SU-DHL-6 (cell line): ENCODE measurements around the gene ANKIB1.

Source experiments
- H2AFZ ChIP-seq: fragments of 200-600 bp; sonication (generic); 2 replicates; pipeline ENCODE4 v1.6.1; 2014; ENCODE audit warnings: low read depth, mild to moderate bottlenecking, moderate library complexity, mixed read lengths, antibody characterized with exemption, low read length; ENCODE audit not compliant: severe bottlenecking
- H3F3A ChIP-seq: fragments of 200-600 bp; shearing (Covaris generic); 2 replicates; pipeline ENCODE4 v1.6.0; 2016; ENCODE audit warnings: antibody characterized with exemption, mild to moderate bottlenecking; ENCODE audit not compliant: insufficient read depth
- H3K27ac ChIP-seq: fragments of 200-600 bp; sonication (generic); 2 replicates; pipeline ENCODE4 v1.5.1; 2016; ENCODE audit warnings: low read depth, mild to moderate bottlenecking, low read length, moderate library complexity, mixed read lengths
- H3K27me3 ChIP-seq: fragments of 200-600 bp; sonication (generic), shearing (Covaris generic); 2 replicates; pipeline ENCODE4 v1.6.0; 2014; ENCODE audit warnings: mild to moderate bottlenecking, low read length
- H3K36me3 ChIP-seq: fragments of 200-600 bp; sonication (generic); 2 replicates; pipeline ENCODE4 v1.6.1; 2014; ENCODE audit warnings: mild to moderate bottlenecking, low read length, mixed read lengths
- H3K4me2 ChIP-seq: fragments of 300-600, 200-600 bp; shearing (Covaris generic), sonication (generic); 2 replicates; pipeline ENCODE4 v1.6.0; 2014; ENCODE audit warnings: low read length, low read depth, mild to moderate bottlenecking; ENCODE audit not compliant: poor library complexity, severe bottlenecking
- H3K4me3 ChIP-seq: fragments of 200-600 bp; sonication (generic); 2 replicates; pipeline ENCODE4 v1.5.1; 2014; ENCODE audit warnings: antibody characterized with exemption, low read length, mild to moderate bottlenecking, mixed read lengths; ENCODE audit not compliant: insufficient read depth, poor library complexity, severe bottlenecking
- H3K79me2 ChIP-seq: fragments of 200-600 bp; sonication (generic); 2 replicates; pipeline ENCODE4 v1.6.1; 2014; ENCODE audit warnings: mild to moderate bottlenecking, low read length, moderate library complexity; ENCODE audit not compliant: insufficient read depth
- H3K9ac ChIP-seq: fragments of 200-600 bp; sonication (generic); 2 replicates; pipeline ENCODE4 v1.7.0; 2014; ENCODE audit warnings: mild to moderate bottlenecking, low read length
- H3K9me2 ChIP-seq: fragments of 200-600 bp; sonication (generic); replicated peaks from 2 replicates; pipeline ENCODE4 v1.6.1; 2014; ENCODE audit warnings: low read length; ENCODE audit not compliant: insufficient read depth
- H3K9me3 ChIP-seq: fragments of 200-600 bp; sonication (generic); 2 replicates; pipeline ENCODE4 v1.6.1; 2014; ENCODE audit warnings: low read length, mixed read lengths; ENCODE audit not compliant: insufficient read depth
- H4K20me1 ChIP-seq: fragments of 200-600 bp; sonication (generic); 2 replicates; pipeline ENCODE4 v1.6.1; 2014; ENCODE audit warnings: low read depth, mild to moderate bottlenecking, antibody characterized with exemption, low read length, moderate library complexity, mixed read lengths
- CTCF ChIP-seq: fragments of 200-600 bp; sonication (generic); IDR thresholded peaks from one replicate; pipeline ENCODE4 v1.5.1; 2017; ENCODE audit warnings: antibody characterized with exemption, mild to moderate bottlenecking, low read length, moderate library complexity; ENCODE audit not compliant: insufficient read depth, poor library complexity, severe bottlenecking
- EZH2phosphoT487 ChIP-seq: fragments of 200-600 bp; sonication (generic), shearing (Covaris generic); conservative IDR thresholded peaks from 2 replicates; pipeline ENCODE4 v1.6.1; 2018; ENCODE audit warnings: mild to moderate bottlenecking, antibody characterized with exemption, low read length, moderate library complexity, mixed read lengths

Gene ANKIB1

GRCh38 chr7:92417913-92418312 lies 172.1 kb downstream of the ANKIB1 start:
- H3K9ac ChIP-seq: no peak overlapping the region
- no peak overlapping the region for H3K4me3 ChIP-seq
- no peak for TF ChIP-seq EZH2phosphoT487
- no peak for TF ChIP-seq CTCF
- H3K27me3 ChIP-seq: no peaks in the 10 kb centered on the region
- no peaks in the 10 kb centered on the region for H3K79me2 ChIP-seq
- no peaks in the 10 kb centered on the region for H3K9me3 ChIP-seq
- no peaks in the 10 kb centered on the region for H3F3A ChIP-seq
- no peaks in the 10 kb centered on the region for H3K36me3 ChIP-seq
- no peaks in the 10 kb centered on the region for H4K20me1 ChIP-seq
- H3K27ac ChIP-seq: no peak overlapping the region
- H2AFZ ChIP-seq: no peak overlapping the region
- no peak overlapping the region for H3K4me2 ChIP-seq
- H3K9me2 ChIP-seq: no peaks in the 10 kb centered on the region

- H3K27ac ChIP-seq: no peak overlapping the region
- no peaks in the 10 kb centered on the region for H3K9me3 ChIP-seq
- H2AFZ ChIP-seq: no peak overlapping the region
Measured at GRCh38 chr7:92421676-92422435, 176.1 kb downstream of the ANKIB1 start.

GRCh38 chr7:92422926-92423325 lies 177.2 kb downstream of the ANKIB1 start:
- H3K9me3 ChIP-seq: no peaks in the 10 kb centered on the region
- H3K4me3 ChIP-seq: no peak overlapping the region
- H3K9me2 ChIP-seq: no peaks in the 10 kb centered on the region
- H4K20me1 ChIP-seq: no peaks in the 10 kb centered on the region
- no peaks in the 10 kb centered on the region for H3K79me2 ChIP-seq
- no peak overlapping the region for H3K27ac ChIP-seq
- H3K9ac ChIP-seq: no peak overlapping the region
- TF ChIP-seq CTCF (no peak), EZH2phosphoT487 (no peak)
- H3K36me3 ChIP-seq: no peaks in the 10 kb centered on the region
- H3F3A ChIP-seq: no peaks in the 10 kb centered on the region
- no peak overlapping the region for H2AFZ ChIP-seq
- no peak overlapping the region for H3K4me2 ChIP-seq
- H3K27me3 ChIP-seq: no peaks in the 10 kb centered on the region

More at GRCh38 chr7:92421676-92422435, 176.1 kb downstream of the ANKIB1 start:
- Histone ChIP-seq H3K4me2 (no peak overlapping the region), H3K79me2 (no peaks in the 10 kb centered on the region), H3K9me2 (no peaks in the 10 kb centered on the region), H3K4me3 (no peak overlapping the region), H4K20me1 (no peaks in the 10 kb centered on the region), H3K9ac (no peak overlapping the region), H3F3A (no peaks in the 10 kb centered on the region), H3K36me3 (no peaks in the 10 kb centered on the region), H3K27me3 (no peaks in the 10 kb centered on the region)
- no peak for TF ChIP-seq EZH2phosphoT487
- no peak for TF ChIP-seq CTCF
